ENCODE measurements around the gene ARHGAP15.

DNA sequence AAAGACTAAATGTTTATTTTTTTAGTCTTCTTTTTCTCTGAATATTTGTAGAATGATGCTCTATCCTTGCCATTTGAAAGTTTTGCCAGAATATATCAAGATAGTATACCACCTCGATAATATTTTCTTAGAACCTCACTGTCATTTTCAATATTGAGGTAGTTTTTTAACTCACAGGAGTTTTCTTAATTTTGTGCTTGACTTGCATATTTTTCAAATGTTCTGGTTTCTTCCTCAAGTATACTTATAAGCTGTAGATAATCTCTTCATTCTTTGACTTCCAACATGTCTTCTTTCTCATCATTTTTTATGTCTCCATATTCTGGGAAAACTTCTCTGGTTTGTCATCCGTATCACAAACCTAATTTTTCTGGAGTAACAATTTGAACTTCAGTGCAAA, 559.6 kb downstream of the ARHGAP15 start:
- TF ChIP-seq, protein P1, sequence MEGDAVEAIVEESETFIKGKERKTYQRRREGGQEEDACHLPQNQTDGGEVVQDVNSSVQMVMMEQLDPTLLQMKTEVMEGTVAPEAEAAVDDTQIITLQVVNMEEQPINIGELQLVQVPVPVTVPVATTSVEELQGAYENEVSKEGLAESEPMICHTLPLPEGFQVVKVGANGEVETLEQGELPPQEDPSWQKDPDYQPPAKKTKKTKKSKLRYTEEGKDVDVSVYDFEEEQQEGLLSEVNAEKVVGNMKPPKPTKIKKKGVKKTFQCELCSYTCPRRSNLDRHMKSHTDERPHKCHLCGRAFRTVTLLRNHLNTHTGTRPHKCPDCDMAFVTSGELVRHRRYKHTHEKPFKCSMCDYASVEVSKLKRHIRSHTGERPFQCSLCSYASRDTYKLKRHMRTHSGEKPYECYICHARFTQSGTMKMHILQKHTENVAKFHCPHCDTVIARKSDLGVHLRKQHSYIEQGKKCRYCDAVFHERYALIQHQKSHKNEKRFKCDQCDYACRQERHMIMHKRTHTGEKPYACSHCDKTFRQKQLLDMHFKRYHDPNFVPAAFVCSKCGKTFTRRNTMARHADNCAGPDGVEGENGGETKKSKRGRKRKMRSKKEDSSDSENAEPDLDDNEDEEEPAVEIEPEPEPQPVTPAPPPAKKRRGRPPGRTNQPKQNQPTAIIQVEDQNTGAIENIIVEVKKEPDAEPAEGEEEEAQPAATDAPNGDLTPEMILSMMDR (conservative IDR thresholded peaks at IDR 0.05 in 1 of 2, IDR thresholded peaks at IDR 0.05 in 1 of 2; ENCODE audit: low read depth in 1 of 2, low read length in 2 of 2) = no peak
- no peak for TF ChIP-seq EZH2 (IDR thresholded peaks at IDR 0.05; ENCODE audit: low read length, missing control alignments)

All from fibroblast of lung (primary cell).